K562 (cell line): ENCODE measurements around the gene SLC7A4. TPM values are rescaled to one million over a fixed set of nuclear protein-coding genes. Genes with fewer than 3 reads are reported as not detected.
A peak's percentile ranks its signal among the peaks of the same experiment; 100 is the strongest.

Source experiments
- ADNP ChIP-seq: fragments of 200-800 bp; sonication (Bioruptor generic); IDR thresholded peaks from 2 replicates; pipeline ENCODE4 v1.6.1; 2016; ENCODE audit warnings: missing genetic modification characterization, missing compliant biosample characterization
- ATF7 ChIP-seq: fragments of 450-650 bp; IDR thresholded peaks from 2 replicates; pipeline ENCODE4 v1.7.1; 2014; ENCODE audit warnings: mild to moderate bottlenecking, moderate library complexity
- MAFK ChIP-seq: IDR thresholded peaks from 2 replicates; pipeline ENCODE4 v1.6.1; 2011; ENCODE audit warnings: low read length, improper control_type of control experiment
- MAX ChIP-seq: sonication (generic); formaldehyde crosslinking; IDR thresholded peaks from 2 replicates; pipeline ENCODE4 v1.9.0; 2022; ENCODE audit warnings: mild to moderate bottlenecking, missing genetic modification reagents
- MITF ChIP-seq: IDR thresholded peaks from 2 replicates; pipeline ENCODE4 v1.6.1; 2014; ENCODE audit warnings: antibody characterized with exemption
- MYC ChIP-seq, 2 experiments: fragments of 250-450 bp in 1 of 2; sonication (Bioruptor Pico) in 1 of 2; IDR thresholded peaks; 2 replicates each; pipeline versions ENCODE4 v1.5.1 to v1.6.1; 2012 to 2021; ENCODE audit warnings: low read depth in 2 of 2, borderline replicate concordance in 1 of 2, improper control_type of control experiment in 1 of 2, low read length in 1 of 2, mild to moderate bottlenecking in 1 of 2, moderate library complexity in 1 of 2
- NCOA1 ChIP-seq: fragments of 450-650 bp; IDR thresholded peaks from 2 replicates; pipeline ENCODE4 v1.6.1; 2016; ENCODE audit warnings: low read depth
- NFE2L1 ChIP-seq: fragments of 450-650 bp; IDR thresholded peaks from 2 replicates; pipeline ENCODE4 v1.6.1; 2016; ENCODE audit warnings: missing genetic modification characterization, low read depth, mild to moderate bottlenecking, missing compliant biosample characterization, moderate library complexity, borderline replicate concordance
- SMARCA4 ChIP-seq: fragments of 450-650 bp; IDR thresholded peaks from 2 replicates; pipeline ENCODE4 v1.6.1; 2016
- SNAPC5 ChIP-seq: fragments of 250-450 bp; sonication (Bioruptor Pico); IDR thresholded peaks from 2 replicates; pipeline ENCODE4 v1.8.0; 2021; ENCODE audit warnings: moderate library complexity, mild to moderate bottlenecking, inconsistent platforms
- TAF15 ChIP-seq: fragments of 200-400 bp; formaldehyde crosslinking; IDR thresholded peaks from 2 replicates; pipeline ENCODE4 v1.6.1; 2017; ENCODE audit warnings: mild to moderate bottlenecking, low read depth, low read length, moderate library complexity
- ZBTB49 ChIP-seq: sonication (generic); formaldehyde crosslinking; IDR thresholded peaks from 2 replicates; pipeline ENCODE4 v1.8.0; 2022; ENCODE audit warnings: missing genetic modification reagents, mild to moderate bottlenecking, borderline replicate concordance
- ZNF165 ChIP-seq: fragments of 250-450 bp; sonication (Bioruptor Pico); IDR thresholded peaks from 2 replicates; pipeline ENCODE4 v1.4.0; 2020; ENCODE audit warnings: borderline replicate concordance
- ZNF212 ChIP-seq: fragments of 450-650 bp; formaldehyde crosslinking; IDR thresholded peaks from 2 replicates; pipeline ENCODE4 v1.4.0; 2020; ENCODE audit warnings: mild to moderate bottlenecking
- ZNF324 ChIP-seq: fragments of 250-450 bp; sonication (Bioruptor Pico); IDR thresholded peaks from 2 replicates; pipeline ENCODE4 v1.4.0; 2020; ENCODE audit warnings: mild to moderate bottlenecking
- ZNF551 ChIP-seq: fragments of 250-450 bp; sonication (Bioruptor Pico); IDR thresholded peaks from 2 replicates; pipeline ENCODE4 v1.5.0; 2021; ENCODE audit warnings: mild to moderate bottlenecking, moderate library complexity
- ZNF57 ChIP-seq: fragments of 450-650 bp; formaldehyde crosslinking; IDR thresholded peaks from 2 replicates; pipeline ENCODE4 v1.4.0; 2020; ENCODE audit warnings: mild to moderate bottlenecking, moderate library complexity
- ZNF583 ChIP-seq: fragments of 250-450 bp; sonication (Bioruptor Pico); IDR thresholded peaks from 2 replicates; pipeline ENCODE4 v1.4.0; 2020
- ZNF707 ChIP-seq: fragments of 250-450 bp; sonication (Bioruptor Pico); conservative IDR thresholded peaks from 2 replicates; pipeline ENCODE4 v1.8.0; 2022; ENCODE audit warnings: inconsistent platforms, mild to moderate bottlenecking, moderate library complexity
- polyA plus RNA-seq, 8 experiments: library from polyadenylated mRNA; depleted of rRNA in 4 of 8; stranded (reverse) in 5 of 8; unstranded in 3 of 8; fragments of >200 nt; fragmentation: Nextera tagmentation in 2 of 8; fragmentation: Illumina TruSeq in 1 of 8; extraction: Ambion mirVana in 2 of 8; extraction: Trizol in 1 of 8; gene quantifications; 2 replicates each; pipeline versions ENCODE4 v1.2.1 to v1.2.3, GENCODE V29; 2011 to 2014; ENCODE audit warnings: inconsistent platforms in 1 of 8, missing spikeins in 1 of 8
- total RNA-seq, 7 experiments: library from RNA; depleted of rRNA in 6 of 7; stranded (reverse); fragments of >200 nt in 6 of 7; fragmentation: Illumina TruSeq in 2 of 7; extraction: Trizol in 2 of 7; gene quantifications; 2 replicates each; pipeline versions ENCODE4 v1.2.1 to v1.2.3, GENCODE V29; 2011 to 2021; ENCODE audit warnings: low replicate concordance in 1 of 7
- TF ChIP-seq, protein P1 (sequence below): IDR thresholded peaks from 2 replicates; pipeline ENCODE4 v1.6.1; 2016; ENCODE audit warnings: missing genetic modification characterization, missing compliant biosample characterization

The SLC7A4 gene
- total and polyA plus RNA-seq, 9 of the 15 experiments (the other 6 are each of a cell fraction or from before 2014, with no cell fraction given), result not detected

- TF ChIP-seq ZBTB49 (CRISPR knock-in tag), result peak; percentile 87; the same call in 1 of the 2 replicates
- TF ChIP-seq ADNP (tag), result no peak
- TF ChIP-seq ZNF324 (CRISPR knock-in tag), result no peak
- TF ChIP-seq NCOA1, result no peak
- no peak for TF ChIP-seq SMARCA4
- no peak for TF ChIP-seq ZNF212 (CRISPR knock-in tag)
- TF ChIP-seq, protein P1, sequence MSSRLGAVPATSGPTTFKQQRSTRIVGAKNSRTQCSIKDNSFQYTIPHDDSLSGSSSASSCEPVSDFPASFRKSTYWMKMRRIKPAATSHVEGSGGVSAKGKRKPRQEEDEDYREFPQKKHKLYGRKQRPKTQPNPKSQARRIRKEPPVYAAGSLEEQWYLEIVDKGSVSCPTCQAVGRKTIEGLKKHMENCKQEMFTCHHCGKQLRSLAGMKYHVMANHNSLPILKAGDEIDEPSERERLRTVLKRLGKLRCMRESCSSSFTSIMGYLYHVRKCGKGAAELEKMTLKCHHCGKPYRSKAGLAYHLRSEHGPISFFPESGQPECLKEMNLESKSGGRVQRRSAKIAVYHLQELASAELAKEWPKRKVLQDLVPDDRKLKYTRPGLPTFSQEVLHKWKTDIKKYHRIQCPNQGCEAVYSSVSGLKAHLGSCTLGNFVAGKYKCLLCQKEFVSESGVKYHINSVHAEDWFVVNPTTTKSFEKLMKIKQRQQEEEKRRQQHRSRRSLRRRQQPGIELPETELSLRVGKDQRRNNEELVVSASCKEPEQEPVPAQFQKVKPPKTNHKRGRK, result peak; percentile 52; the same call in 1 of the 2 replicates
- TF ChIP-seq TAF15, result no peak
- TF ChIP-seq ZNF583, result no peak
- TF ChIP-seq ATF7, result no peak
- TF ChIP-seq MAX (CRISPR knock-in tag), result no peak
- TF ChIP-seq MAFK, result 0 out of 2 replicates have a peak, but pooled peaks have one; percentile 3
- TF ChIP-seq MYC (IDR thresholded peaks at IDR 0.05; ENCODE audit: low read depth, low read length), result no peak
- no peak for TF ChIP-seq MYC (CRISPR knock-in tag; IDR thresholded peaks at IDR 0.05; ENCODE audit: borderline replicate concordance, low read depth)
- no peak for TF ChIP-seq NFE2L1 (tag)
- no peak for TF ChIP-seq ZNF707 (CRISPR knock-in tag)
- TF ChIP-seq MITF, result 0 out of 2 replicates have a peak, but pooled peaks have one; percentile 25
- no peak for TF ChIP-seq ZNF551 (CRISPR knock-in tag)
- no peak for TF ChIP-seq SNAPC5 (CRISPR knock-in tag)
- TF ChIP-seq ZNF165, result no peak
- no peak for TF ChIP-seq ZNF57
Observed at GRCh38 chr22:21038405-21038804, 6.0 kb upstream of the SLC7A4 start (continued).
